SU-DHL-6 (cell line): ENCODE data around the gene RPLP2.

Source experiments
- H2AFZ ChIP-seq: fragments of 200-600 bp; sonication (generic); 2 replicates; pipeline ENCODE4 v1.6.1; 2014; ENCODE audit warnings: low read depth, mild to moderate bottlenecking, moderate library complexity, mixed read lengths, antibody characterized with exemption, low read length; ENCODE audit not compliant: severe bottlenecking
- H3F3A ChIP-seq: fragments of 200-600 bp; shearing (Covaris generic); 2 replicates; pipeline ENCODE4 v1.6.0; 2016; ENCODE audit warnings: antibody characterized with exemption, mild to moderate bottlenecking; ENCODE audit not compliant: insufficient read depth
- H3K27ac ChIP-seq: fragments of 200-600 bp; sonication (generic); 2 replicates; pipeline ENCODE4 v1.5.1; 2016; ENCODE audit warnings: low read depth, mild to moderate bottlenecking, low read length, moderate library complexity, mixed read lengths
- H3K27me3 ChIP-seq: fragments of 200-600 bp; sonication (generic), shearing (Covaris generic); 2 replicates; pipeline ENCODE4 v1.6.0; 2014; ENCODE audit warnings: mild to moderate bottlenecking, low read length
- H3K36me3 ChIP-seq: fragments of 200-600 bp; sonication (generic); 2 replicates; pipeline ENCODE4 v1.6.1; 2014; ENCODE audit warnings: mild to moderate bottlenecking, low read length, mixed read lengths
- H3K4me2 ChIP-seq: fragments of 300-600, 200-600 bp; shearing (Covaris generic), sonication (generic); 2 replicates; pipeline ENCODE4 v1.6.0; 2014; ENCODE audit warnings: low read length, low read depth, mild to moderate bottlenecking; ENCODE audit not compliant: poor library complexity, severe bottlenecking
- H3K4me3 ChIP-seq: fragments of 200-600 bp; sonication (generic); 2 replicates; pipeline ENCODE4 v1.5.1; 2014; ENCODE audit warnings: antibody characterized with exemption, low read length, mild to moderate bottlenecking, mixed read lengths; ENCODE audit not compliant: insufficient read depth, poor library complexity, severe bottlenecking
- H3K79me2 ChIP-seq: fragments of 200-600 bp; sonication (generic); 2 replicates; pipeline ENCODE4 v1.6.1; 2014; ENCODE audit warnings: mild to moderate bottlenecking, low read length, moderate library complexity; ENCODE audit not compliant: insufficient read depth
- H3K9ac ChIP-seq: fragments of 200-600 bp; sonication (generic); 2 replicates; pipeline ENCODE4 v1.7.0; 2014; ENCODE audit warnings: mild to moderate bottlenecking, low read length
- H3K9me2 ChIP-seq: fragments of 200-600 bp; sonication (generic); replicated peaks from 2 replicates; pipeline ENCODE4 v1.6.1; 2014; ENCODE audit warnings: low read length; ENCODE audit not compliant: insufficient read depth
- H3K9me3 ChIP-seq: fragments of 200-600 bp; sonication (generic); 2 replicates; pipeline ENCODE4 v1.6.1; 2014; ENCODE audit warnings: low read length, mixed read lengths; ENCODE audit not compliant: insufficient read depth
- H4K20me1 ChIP-seq: fragments of 200-600 bp; sonication (generic); 2 replicates; pipeline ENCODE4 v1.6.1; 2014; ENCODE audit warnings: low read depth, mild to moderate bottlenecking, antibody characterized with exemption, low read length, moderate library complexity, mixed read lengths
- EZH2phosphoT487 ChIP-seq: fragments of 200-600 bp; sonication (generic), shearing (Covaris generic); conservative IDR thresholded peaks from 2 replicates; pipeline ENCODE4 v1.6.1; 2018; ENCODE audit warnings: mild to moderate bottlenecking, antibody characterized with exemption, low read length, moderate library complexity, mixed read lengths
- TF ChIP-seq, protein P1 (sequence below): fragments of 200-600 bp; sonication (generic); IDR thresholded peaks from one replicate; pipeline ENCODE4 v1.5.1; 2017; ENCODE audit warnings: antibody characterized with exemption, mild to moderate bottlenecking, low read length, moderate library complexity; ENCODE audit not compliant: insufficient read depth, poor library complexity, severe bottlenecking

Gene RPLP2

DNA sequence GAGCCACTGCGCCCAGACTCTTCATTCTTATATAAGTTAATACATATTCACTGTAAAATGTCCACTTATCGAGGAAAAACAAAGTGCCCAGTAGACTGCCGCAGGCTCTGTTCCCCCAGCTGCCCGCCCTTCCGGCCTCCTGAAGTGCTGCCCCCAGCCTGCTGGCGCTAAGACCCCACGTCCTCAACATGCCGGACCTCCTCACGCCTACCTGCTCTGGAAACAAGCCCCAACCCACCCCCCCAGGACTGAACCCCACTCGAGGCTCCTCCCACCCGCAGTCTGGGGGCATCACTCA is 33.6 kb upstream of the RPLP2 start:
- no peaks in the 10 kb centered on the region for H4K20me1 ChIP-seq
- H3K79me2 ChIP-seq: peaks cover 56% of the 10 kb centered on the region
- no peaks in the 10 kb centered on the region for H3K36me3 ChIP-seq
- H3K4me3 ChIP-seq: peak overlapping the region; percentile 99
- H3K9ac ChIP-seq: peak overlapping the region; percentile 100
- peak overlapping the region; percentile 93 for H3K4me2 ChIP-seq
- no peaks in the 10 kb centered on the region for H3K27me3 ChIP-seq
- no peaks in the 10 kb centered on the region for H3K9me3 ChIP-seq
- H3K9me2 ChIP-seq: no peaks in the 10 kb centered on the region
- peak overlapping the region; percentile 57; the same call in 1 of the 2 replicates for H3K27ac ChIP-seq
- TF ChIP-seq EZH2phosphoT487: no peak
- TF ChIP-seq, protein P1, sequence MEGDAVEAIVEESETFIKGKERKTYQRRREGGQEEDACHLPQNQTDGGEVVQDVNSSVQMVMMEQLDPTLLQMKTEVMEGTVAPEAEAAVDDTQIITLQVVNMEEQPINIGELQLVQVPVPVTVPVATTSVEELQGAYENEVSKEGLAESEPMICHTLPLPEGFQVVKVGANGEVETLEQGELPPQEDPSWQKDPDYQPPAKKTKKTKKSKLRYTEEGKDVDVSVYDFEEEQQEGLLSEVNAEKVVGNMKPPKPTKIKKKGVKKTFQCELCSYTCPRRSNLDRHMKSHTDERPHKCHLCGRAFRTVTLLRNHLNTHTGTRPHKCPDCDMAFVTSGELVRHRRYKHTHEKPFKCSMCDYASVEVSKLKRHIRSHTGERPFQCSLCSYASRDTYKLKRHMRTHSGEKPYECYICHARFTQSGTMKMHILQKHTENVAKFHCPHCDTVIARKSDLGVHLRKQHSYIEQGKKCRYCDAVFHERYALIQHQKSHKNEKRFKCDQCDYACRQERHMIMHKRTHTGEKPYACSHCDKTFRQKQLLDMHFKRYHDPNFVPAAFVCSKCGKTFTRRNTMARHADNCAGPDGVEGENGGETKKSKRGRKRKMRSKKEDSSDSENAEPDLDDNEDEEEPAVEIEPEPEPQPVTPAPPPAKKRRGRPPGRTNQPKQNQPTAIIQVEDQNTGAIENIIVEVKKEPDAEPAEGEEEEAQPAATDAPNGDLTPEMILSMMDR: no peak
- no peaks in the 10 kb centered on the region for H3F3A ChIP-seq
- no peak overlapping the region for H2AFZ ChIP-seq

DNA sequence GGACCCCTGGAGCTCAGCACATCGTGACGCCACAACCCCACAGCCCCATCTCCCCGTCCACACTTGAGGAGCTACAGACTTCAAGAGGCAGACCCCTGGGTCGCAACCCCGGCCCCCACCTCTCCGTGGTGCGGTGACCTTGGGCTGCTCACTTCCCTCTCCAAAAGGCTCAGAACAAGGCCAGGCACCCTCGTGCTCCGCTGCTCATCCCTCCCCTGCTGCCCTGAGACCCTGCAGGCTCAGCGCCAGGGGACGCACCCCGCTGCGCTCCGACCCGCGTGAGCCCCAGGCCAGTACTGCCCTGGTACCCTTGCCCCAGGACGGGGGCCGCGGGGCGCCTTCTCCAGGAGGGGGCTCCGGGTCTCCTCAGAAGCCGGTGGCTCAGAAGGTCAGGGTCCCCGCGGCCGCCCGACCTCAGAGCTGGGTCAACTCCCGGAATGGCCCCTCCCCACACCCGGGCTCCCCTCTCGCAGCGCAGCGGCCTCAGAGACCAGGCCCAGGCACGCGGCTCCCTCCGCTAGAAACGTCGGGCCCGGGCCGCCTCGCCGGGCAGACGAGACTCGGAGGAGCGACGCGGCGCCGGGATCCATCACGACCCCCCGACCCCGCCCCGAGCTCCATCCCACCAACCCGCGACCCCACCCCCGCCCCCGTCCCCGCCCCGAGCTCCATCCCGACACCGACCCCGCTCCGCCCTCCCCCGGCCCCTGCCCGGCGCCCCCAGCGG is 33.0 kb upstream of the RPLP2 start:
- Histone ChIP-seq H3K36me3 (no peaks in the 10 kb centered on the region), H2AFZ (peak overlapping the region; percentile 25), H3K4me3 (peak overlapping the region; percentile 99), H3K9me2 (no peaks in the 10 kb centered on the region), H4K20me1 (no peaks in the 10 kb centered on the region), H3K9me3 (no peaks in the 10 kb centered on the region), H3K4me2 (peak overlapping the region; percentile 93), H3K27me3 (no peaks in the 10 kb centered on the region), H3K79me2 (peaks cover 56% of the 10 kb centered on the region), H3F3A (no peaks in the 10 kb centered on the region), H3K9ac (peak overlapping the region; percentile 100), H3K27ac (peak overlapping the region; percentile 77)
- TF ChIP-seq, protein P1: no peak
- TF ChIP-seq EZH2phosphoT487: no peak

DNA sequence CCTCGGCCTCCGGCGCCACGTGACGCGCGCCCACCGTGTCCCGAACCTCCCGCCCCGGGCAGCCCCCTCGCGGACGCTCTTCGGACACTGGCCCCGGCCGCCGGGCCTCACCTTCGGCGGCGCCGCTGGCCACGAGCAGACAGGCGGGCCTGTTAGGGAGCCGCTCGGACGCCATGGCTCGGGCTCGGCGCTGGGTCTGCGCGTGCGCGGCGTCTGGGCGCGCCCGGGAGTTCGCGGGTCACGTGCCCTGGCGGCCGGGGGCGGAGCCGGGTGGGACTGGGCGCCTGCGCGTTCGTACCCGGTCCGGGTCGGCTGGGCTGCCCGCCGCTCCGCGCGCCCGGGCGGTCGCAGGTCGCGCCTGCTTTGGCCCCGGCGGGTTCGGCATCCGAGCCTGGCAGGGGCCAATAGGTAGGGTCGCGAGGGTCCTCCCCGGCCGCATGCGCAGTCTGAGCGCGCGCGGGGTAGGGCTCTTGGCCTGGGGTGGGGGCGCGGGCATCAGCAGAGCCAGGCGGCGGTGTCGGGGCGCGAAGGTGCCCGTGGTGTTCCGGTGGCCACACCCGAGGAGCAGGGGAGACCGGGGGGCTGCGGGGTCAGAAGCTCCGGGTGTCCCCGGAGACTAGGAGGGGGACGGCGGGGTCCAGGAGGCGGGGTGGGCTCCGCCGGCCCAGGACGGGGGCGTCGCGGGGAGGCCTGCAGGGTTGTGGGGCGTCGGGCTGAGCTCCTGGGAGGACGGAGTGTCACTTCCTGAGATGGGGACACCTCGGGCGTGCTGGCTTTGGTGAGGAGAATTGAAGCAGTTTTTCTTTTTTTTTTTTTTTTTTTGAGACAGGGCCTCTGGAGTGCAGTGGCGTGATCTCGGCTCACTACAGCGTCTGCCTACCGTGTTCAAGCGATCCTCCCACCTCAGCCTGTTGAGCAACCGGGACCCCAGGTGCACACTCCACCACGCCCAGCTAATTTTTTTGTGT is 32.2 kb upstream of the RPLP2 start, which contains the start of gene GATD1:
Gene GATD1, minus strand, starts transcription at position 200 of the 968 bp plus-strand sequence. Its CDS starts 25 bp downstream, at position 175.
- H3K79me2 ChIP-seq: peaks cover 54% of the 10 kb centered on the region

More for the DNA sequence above, 32.2 kb upstream of the RPLP2 start, which contains the start of gene GATD1:
- H4K20me1 ChIP-seq: no peaks in the 10 kb centered on the region
- H3K36me3 ChIP-seq: no peaks in the 10 kb centered on the region
- peak within 1 kb of the TSS; percentile 100 for H3K9ac ChIP-seq
- peak within 1 kb of the TSS; percentile 96 for H2AFZ ChIP-seq
- peak within 1 kb of the TSS; percentile 99 for H3K4me3 ChIP-seq
- no peaks in the 10 kb centered on the region for H3K9me3 ChIP-seq
- peak within 1 kb of the TSS; percentile 77 for H3K27ac ChIP-seq
- no peaks in the 10 kb centered on the region for H3K9me2 ChIP-seq
- H3F3A ChIP-seq: no peaks in the 10 kb centered on the region
- TF ChIP-seq, protein P1: no peak
- no peak for TF ChIP-seq EZH2phosphoT487
- H3K4me2 ChIP-seq: peak within 1 kb of the TSS; percentile 93
- H3K27me3 ChIP-seq: no peaks in the 10 kb centered on the region
